ENCODE data around the gene FLVCR2. TPM values are rescaled to one million over a fixed set of nuclear protein-coding genes. Genes with fewer than 3 reads are reported as not detected.

Gene FLVCR2
- total RNA-seq, 1 donor from 2014 or later: 7.3 TPM

GRCh38 chr14:75566752-75567151 lies 11.7 kb upstream of the FLVCR2 start:
- Histone ChIP-seq H3K4me3 (ENCODE audit: low read length in 3 of 3) (no peak overlapping the region), H3K27me3 (ENCODE audit: control insufficient read depth in 3 of 3, insufficient read depth in 3 of 3, low read length in 3 of 3) (no peaks in the 10 kb centered on the region), H3K9ac (ENCODE audit: low read depth in 1 of 3, low read length in 3 of 3) (no peak overlapping the region), H3K9me3 (ENCODE audit: control insufficient read depth in 3 of 3, low read length in 3 of 3) (no peaks in the 10 kb centered on the region), H3K4me1 (ENCODE audit: control insufficient read depth in 3 of 3, insufficient read depth in 3 of 3, low read length in 3 of 3) (peaks cover 2 to 23% (median 19%) of the 10 kb centered on the region in 3 donors), H3K27ac (ENCODE audit: low read depth, low read length) (no peak overlapping the region), H3K36me3 (ENCODE audit: control insufficient read depth in 3 of 3, insufficient read depth in 3 of 3, low read length in 3 of 3) (no peaks in the 10 kb centered on the region)

GRCh38 chr14:75568140-75568539 lies 10.3 kb upstream of the FLVCR2 start:
- Histone ChIP-seq H3K9me3 (ENCODE audit: control insufficient read depth in 3 of 3, low read length in 3 of 3) (no peaks in the 10 kb centered on the region), H3K27me3 (ENCODE audit: control insufficient read depth in 3 of 3, insufficient read depth in 3 of 3, low read length in 3 of 3) (no peaks in the 10 kb centered on the region), H3K27ac (ENCODE audit: low read depth, low read length) (no peak overlapping the region), H3K36me3 (ENCODE audit: control insufficient read depth in 3 of 3, insufficient read depth in 3 of 3, low read length in 3 of 3) (no peaks in the 10 kb centered on the region), H3K9ac (ENCODE audit: low read depth in 1 of 3, low read length in 3 of 3) (no peak overlapping the region), H3K4me1 (ENCODE audit: control insufficient read depth in 3 of 3, insufficient read depth in 3 of 3, low read length in 3 of 3) (peaks cover 2 to 21% (median 18%) of the 10 kb centered on the region in 3 donors), H3K4me3 (ENCODE audit: low read length in 3 of 3) (no peak overlapping the region)

DNA sequence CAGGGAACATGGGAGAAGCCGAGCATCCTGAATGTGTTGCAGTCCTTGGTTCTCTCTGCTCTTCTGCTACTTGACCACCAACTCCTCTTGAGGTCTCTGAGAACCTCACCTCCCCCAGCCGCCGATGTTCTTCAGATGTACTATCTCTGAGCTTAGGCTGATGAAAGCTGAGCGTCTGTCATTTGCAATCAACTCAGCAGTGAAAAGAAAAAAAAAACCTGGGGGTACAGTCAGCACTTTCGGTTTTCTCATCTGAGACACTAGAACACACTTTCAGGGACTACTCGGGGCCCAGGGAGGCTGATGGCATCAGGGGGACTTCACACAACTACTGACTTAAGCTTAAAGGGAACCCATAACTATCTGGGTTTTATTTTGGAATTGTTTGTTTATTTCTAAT lies 9.6 kb upstream of the FLVCR2 start:
- Histone ChIP-seq H3K9me3 (ENCODE audit: control insufficient read depth in 3 of 3, low read length in 3 of 3) (no peaks in the 10 kb centered on the region), H3K27ac (ENCODE audit: low read depth, low read length) (no peak overlapping the region), H3K4me1 (ENCODE audit: control insufficient read depth in 3 of 3, insufficient read depth in 3 of 3, low read length in 3 of 3) (peaks cover 2 to 18% (median 13%) of the 10 kb centered on the region in 3 donors), H3K9ac (ENCODE audit: low read depth in 1 of 3, low read length in 3 of 3) (no peak overlapping the region), H3K36me3 (ENCODE audit: control insufficient read depth in 3 of 3, insufficient read depth in 3 of 3, low read length in 3 of 3) (no peaks in the 10 kb centered on the region), H3K27me3 (ENCODE audit: control insufficient read depth in 3 of 3, insufficient read depth in 3 of 3, low read length in 3 of 3) (no peaks in the 10 kb centered on the region), H3K4me3 (ENCODE audit: low read length in 3 of 3) (no peak overlapping the region)

DNA sequence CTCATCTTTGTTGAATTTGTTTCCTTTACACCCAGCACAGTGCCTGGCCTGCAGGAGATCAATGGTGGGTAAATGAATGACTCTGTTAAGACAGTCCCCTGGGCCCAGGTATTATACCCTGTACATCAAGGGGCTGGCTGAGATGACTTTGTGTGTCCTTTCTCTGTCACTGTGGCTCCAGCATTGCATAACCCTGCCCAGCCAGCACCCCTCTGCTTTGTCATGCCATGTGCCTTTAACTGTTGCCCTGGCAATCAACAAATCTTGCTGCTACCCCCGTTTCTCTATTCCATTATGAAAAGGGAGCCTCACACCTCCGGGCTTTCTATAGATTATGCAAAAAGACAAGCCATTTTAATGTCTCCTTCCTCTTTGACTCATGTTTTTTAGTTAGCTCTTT lies 7.6 kb upstream of the FLVCR2 start:
- Histone ChIP-seq H3K27me3 (ENCODE audit: control insufficient read depth in 3 of 3, insufficient read depth in 3 of 3, low read length in 3 of 3) (no peaks in the 10 kb centered on the region), H3K9ac (ENCODE audit: low read depth in 1 of 3, low read length in 3 of 3) (no peak overlapping the region), H3K27ac (ENCODE audit: low read depth, low read length) (no peak overlapping the region), H3K36me3 (ENCODE audit: control insufficient read depth in 3 of 3, insufficient read depth in 3 of 3, low read length in 3 of 3) (no peaks in the 10 kb centered on the region), H3K4me3 (ENCODE audit: low read length in 3 of 3) (no peak overlapping the region), H3K9me3 (ENCODE audit: control insufficient read depth in 3 of 3, low read length in 3 of 3) (no peaks in the 10 kb centered on the region), H3K4me1 (ENCODE audit: control insufficient read depth in 3 of 3, insufficient read depth in 3 of 3, low read length in 3 of 3) (peaks cover 0 to 6% (median 0%) of the 10 kb centered on the region in 3 donors)

DNA sequence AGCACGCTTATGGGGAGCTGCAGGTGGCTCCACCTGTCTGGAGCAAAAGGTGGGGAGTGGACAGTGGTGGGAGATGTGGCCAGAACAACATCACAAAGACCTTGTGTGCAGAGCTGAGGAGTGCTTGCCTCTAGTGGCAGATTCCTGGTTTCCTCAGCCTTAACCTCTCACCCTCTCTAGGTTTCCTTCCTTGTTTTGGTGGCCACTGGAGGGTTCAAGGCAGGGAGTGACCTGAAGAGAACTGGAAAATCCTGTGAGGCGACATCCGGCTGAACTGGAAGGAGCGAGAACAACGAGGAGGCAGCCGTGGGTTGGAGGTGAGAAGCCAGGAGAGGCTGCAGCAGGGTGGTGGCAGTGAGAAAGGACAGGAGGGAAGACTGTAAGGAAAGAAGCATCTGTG lies 6.3 kb upstream of the FLVCR2 start:
- no peaks in the 10 kb centered on the region for H3K4me1 ChIP-seq (ENCODE audit: control insufficient read depth in 3 of 3, insufficient read depth in 3 of 3, low read length in 3 of 3)
- H3K27me3 ChIP-seq (ENCODE audit: control insufficient read depth in 3 of 3, insufficient read depth in 3 of 3, low read length in 3 of 3): no peaks in the 10 kb centered on the region
- no peaks in the 10 kb centered on the region for H3K9me3 ChIP-seq (ENCODE audit: control insufficient read depth in 3 of 3, low read length in 3 of 3)
- no peak overlapping the region for H3K4me3 ChIP-seq (ENCODE audit: low read length in 3 of 3)
- no peak overlapping the region for H3K9ac ChIP-seq (ENCODE audit: low read depth in 1 of 3, low read length in 3 of 3)
- H3K27ac ChIP-seq (ENCODE audit: low read depth, low read length): no peak overlapping the region
- no peaks in the 10 kb centered on the region for H3K36me3 ChIP-seq (ENCODE audit: control insufficient read depth in 3 of 3, insufficient read depth in 3 of 3, low read length in 3 of 3)

- Histone ChIP-seq H3K4me3 (ENCODE audit: low read length in 3 of 3) (no peak overlapping the region), H3K27me3 (ENCODE audit: control insufficient read depth in 3 of 3, insufficient read depth in 3 of 3, low read length in 3 of 3) (no peaks in the 10 kb centered on the region), H3K9me3 (ENCODE audit: control insufficient read depth in 3 of 3, low read length in 3 of 3) (no peaks in the 10 kb centered on the region), H3K9ac (ENCODE audit: low read depth in 1 of 3, low read length in 3 of 3) (no peak overlapping the region), H3K36me3 (ENCODE audit: control insufficient read depth in 3 of 3, insufficient read depth in 3 of 3, low read length in 3 of 3) (no peaks in the 10 kb centered on the region), H3K27ac (ENCODE audit: low read depth, low read length) (no peak overlapping the region), H3K4me1 (ENCODE audit: control insufficient read depth in 3 of 3, insufficient read depth in 3 of 3, low read length in 3 of 3) (peaks cover 22 to 30% (median 26%) of the 10 kb centered on the region in 3 donors)
Observed at GRCh38 chr14:75577090-75577489, 1.3 kb upstream of the FLVCR2 start.

DNA sequence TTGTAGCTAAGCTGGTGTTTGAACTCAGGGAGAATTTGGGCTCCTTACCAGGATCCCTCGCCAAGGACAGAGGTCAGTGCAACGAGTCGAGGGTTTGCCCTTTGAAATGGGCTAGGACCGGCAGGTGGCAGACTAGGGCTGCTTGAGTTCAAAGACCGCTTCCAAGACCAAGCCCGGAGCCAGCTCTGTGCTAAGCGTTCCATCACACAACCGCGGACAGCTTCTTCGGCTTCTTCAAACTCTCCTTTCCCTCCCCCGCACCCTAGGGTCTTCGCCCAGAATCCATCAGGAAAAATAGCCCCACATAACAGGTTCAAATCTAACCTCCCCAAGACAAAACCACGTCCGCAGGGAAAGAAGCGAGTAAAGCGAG lies 705 bp upstream of the FLVCR2 start:
- Histone ChIP-seq H3K4me3 (ENCODE audit: low read length in 3 of 3) (peak overlapping the region; percentile 66 to 79 (median 78)), H3K36me3 (ENCODE audit: control insufficient read depth in 3 of 3, insufficient read depth in 3 of 3, low read length in 3 of 3) (no peaks in the 10 kb centered on the region), H3K9ac (ENCODE audit: low read depth in 1 of 3, low read length in 3 of 3) (peak overlapping the region; percentile 75 to 92 (median 86)), H3K27me3 (ENCODE audit: control insufficient read depth in 3 of 3, insufficient read depth in 3 of 3, low read length in 3 of 3) (no peaks in the 10 kb centered on the region), H3K4me1 (ENCODE audit: control insufficient read depth in 3 of 3, insufficient read depth in 3 of 3, low read length in 3 of 3) (peaks cover 22 to 30% (median 26%) of the 10 kb centered on the region in 3 donors), H3K27ac (ENCODE audit: low read depth, low read length) (peak overlapping the region; percentile 83), H3K9me3 (ENCODE audit: control insufficient read depth in 3 of 3, low read length in 3 of 3) (no peaks in the 10 kb centered on the region)

GRCh38 chr14:75578786-75579337 lies 442 bp downstream of the FLVCR2 start:
- no peaks in the 10 kb centered on the region for H3K27me3 ChIP-seq (ENCODE audit: control insufficient read depth in 3 of 3, insufficient read depth in 3 of 3, low read length in 3 of 3)
- no peaks in the 10 kb centered on the region for H3K36me3 ChIP-seq (ENCODE audit: control insufficient read depth in 3 of 3, insufficient read depth in 3 of 3, low read length in 3 of 3)
- H3K4me3 ChIP-seq (ENCODE audit: low read length in 3 of 3): peak overlapping the region; percentile 66 to 88 (median 83)
- H3K9ac ChIP-seq (ENCODE audit: low read depth in 1 of 3, low read length in 3 of 3): peak overlapping the region; percentile 66 to 84 (median 77)
- H3K27ac ChIP-seq (ENCODE audit: low read depth, low read length): peak overlapping the region; percentile 10
- no peaks in the 10 kb centered on the region for H3K9me3 ChIP-seq (ENCODE audit: control insufficient read depth in 3 of 3, low read length in 3 of 3)
- H3K4me1 ChIP-seq (ENCODE audit: control insufficient read depth in 3 of 3, insufficient read depth in 3 of 3, low read length in 3 of 3): peaks cover 22 to 30% (median 26%) of the 10 kb centered on the region in 3 donors

DNA sequence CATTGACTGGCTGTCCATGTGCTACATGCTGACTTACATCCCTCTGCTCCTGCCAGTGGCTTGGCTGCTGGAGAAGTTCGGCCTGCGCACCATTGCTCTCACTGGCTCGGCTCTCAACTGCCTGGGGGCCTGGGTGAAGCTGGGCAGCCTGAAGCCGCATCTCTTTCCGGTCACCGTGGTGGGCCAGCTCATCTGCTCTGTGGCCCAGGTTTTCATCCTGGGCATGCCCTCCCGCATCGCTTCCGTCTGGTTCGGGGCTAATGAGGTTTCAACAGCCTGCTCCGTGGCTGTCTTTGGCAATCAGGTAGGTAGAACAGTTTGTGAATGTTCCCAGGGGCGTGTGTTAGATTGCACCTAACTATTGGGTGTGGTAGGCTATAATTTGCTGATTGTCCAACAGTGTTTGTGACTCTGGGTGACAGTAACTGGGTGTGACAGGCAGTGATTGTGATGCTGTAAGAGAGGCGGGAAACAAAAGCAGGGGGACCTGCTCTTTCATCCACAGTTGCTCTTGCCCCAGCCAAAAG lies 981 bp downstream of the FLVCR2 start:
- Histone ChIP-seq H3K27ac (ENCODE audit: low read depth, low read length) (peak overlapping the region; percentile 10), H3K4me3 (ENCODE audit: low read length in 3 of 3) (peak overlapping the region; percentile 66 to 88 (median 83)), H3K9me3 (ENCODE audit: control insufficient read depth in 3 of 3, low read length in 3 of 3) (no peaks in the 10 kb centered on the region), H3K9ac (ENCODE audit: low read depth in 1 of 3, low read length in 3 of 3) (peak overlapping the region; percentile 66 to 84 (median 77)), H3K27me3 (ENCODE audit: control insufficient read depth in 3 of 3, insufficient read depth in 3 of 3, low read length in 3 of 3) (no peaks in the 10 kb centered on the region), H3K4me1 (ENCODE audit: control insufficient read depth in 3 of 3, insufficient read depth in 3 of 3, low read length in 3 of 3) (peaks cover 22 to 30% (median 26%) of the 10 kb centered on the region in 3 donors), H3K36me3 (ENCODE audit: control insufficient read depth in 3 of 3, insufficient read depth in 3 of 3, low read length in 3 of 3) (no peaks in the 10 kb centered on the region)

- H3K9ac ChIP-seq (ENCODE audit: low read depth in 1 of 3, low read length in 3 of 3): peak overlapping the region in 2 of 3 donors; percentile 25 to 77
- no peaks in the 10 kb centered on the region for H3K27me3 ChIP-seq (ENCODE audit: control insufficient read depth in 3 of 3, insufficient read depth in 3 of 3, low read length in 3 of 3)
- no peaks in the 10 kb centered on the region for H3K9me3 ChIP-seq (ENCODE audit: control insufficient read depth in 3 of 3, low read length in 3 of 3)
Observed at GRCh38 chr14:75579882-75580281, 1.5 kb downstream of the FLVCR2 start.

More at GRCh38 chr14:75579882-75580281, 1.5 kb downstream of the FLVCR2 start:
- H3K27ac ChIP-seq (ENCODE audit: low read depth, low read length): no peak overlapping the region
- H3K36me3 ChIP-seq (ENCODE audit: control insufficient read depth in 3 of 3, insufficient read depth in 3 of 3, low read length in 3 of 3): no peaks in the 10 kb centered on the region
- peaks cover 22 to 30% (median 26%) of the 10 kb centered on the region in 3 donors for H3K4me1 ChIP-seq (ENCODE audit: control insufficient read depth in 3 of 3, insufficient read depth in 3 of 3, low read length in 3 of 3)
- peak overlapping the region; percentile 66 to 88 (median 83) for H3K4me3 ChIP-seq (ENCODE audit: low read length in 3 of 3)
